Left ventricle myocardium superior (tissue), 1 donor: ENCODE data around the gene LEFTY2. TPM values are rescaled to one million over a fixed set of nuclear protein-coding genes. Genes with fewer than 3 reads are reported as not detected.

Experiments
- ATAC-seq: fragments of 200-7000 bp; cut with Tn5 transposase; one replicate; pipeline ENCODE4 v1.9.1; 2020; ENCODE audit warnings: mild to moderate bottlenecking, moderate library complexity
- DNase-seq: peaks from one replicate; pipeline ENCODE4 v3.0.0-alpha.2; 2020
- intact Hi-C: fragments of 100-400 bp; cut with micrococcal nuclease; formaldehyde crosslinking; loops from one replicate; pipeline ENCODE4 v1.11.0; 2022
- total RNA-seq: library from RNA; stranded (reverse); fragmentation: NEBNext Ultra II Directional; extraction: Animal tissue kit (Norgen Biotek cat#: 25700); gene quantifications from one replicate; pipeline ENCODE4 v1.2.1, GENCODE V29; 2021
- donor health status: DM: no; HTN: yes; CAD: no; lungs with severe emphysema.

Gene LEFTY2
- total RNA-seq, 1 donor from 2014 or later = 0.47 TPM

DNA sequence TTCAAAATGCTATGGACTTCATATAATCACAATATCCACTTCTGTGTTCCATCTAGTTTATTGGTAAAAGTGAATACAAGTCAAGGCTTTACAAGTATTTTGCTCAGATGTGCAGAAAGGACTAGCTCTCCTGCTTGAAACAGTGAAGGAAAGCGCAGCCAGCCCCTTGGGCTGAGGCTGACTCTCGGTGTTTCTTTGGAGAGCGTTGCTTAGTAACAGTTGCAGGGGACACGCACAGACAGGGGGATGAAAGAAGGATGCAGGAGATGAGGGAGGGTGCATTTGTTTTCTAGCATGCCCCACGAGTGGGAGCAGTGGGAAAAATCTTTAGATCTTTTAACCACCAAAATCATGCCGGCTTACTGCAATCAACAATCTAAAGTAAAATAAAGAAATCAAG lies 26.1 kb downstream of the LEFTY2 start:
- ATAC-seq (no peak), DNase-seq (no peak)
- intact Hi-C loops = no loop called here

DNA sequence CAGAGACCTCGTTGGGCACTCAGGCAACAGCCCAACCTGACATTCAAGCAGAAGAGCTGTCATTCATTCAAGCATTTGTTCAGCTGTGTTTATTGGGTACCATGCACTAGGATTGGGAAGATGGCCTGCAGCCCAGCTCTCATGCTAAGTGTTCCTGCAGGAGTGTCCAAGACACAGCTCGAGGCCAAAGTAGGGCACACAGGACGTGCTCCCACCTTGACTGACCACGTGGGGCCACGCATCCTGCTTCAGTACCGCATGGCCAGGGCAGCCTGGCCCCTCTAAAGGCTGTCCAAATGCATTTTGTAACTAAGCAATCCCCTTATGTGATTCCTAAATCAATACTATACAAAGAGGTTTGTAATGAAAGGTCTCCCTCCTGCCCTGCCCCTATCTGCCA lies 26.6 kb downstream of the LEFTY2 start:
- intact Hi-C loops = no loop called here
- no peak for DNase-seq
- no peak for ATAC-seq

DNA sequence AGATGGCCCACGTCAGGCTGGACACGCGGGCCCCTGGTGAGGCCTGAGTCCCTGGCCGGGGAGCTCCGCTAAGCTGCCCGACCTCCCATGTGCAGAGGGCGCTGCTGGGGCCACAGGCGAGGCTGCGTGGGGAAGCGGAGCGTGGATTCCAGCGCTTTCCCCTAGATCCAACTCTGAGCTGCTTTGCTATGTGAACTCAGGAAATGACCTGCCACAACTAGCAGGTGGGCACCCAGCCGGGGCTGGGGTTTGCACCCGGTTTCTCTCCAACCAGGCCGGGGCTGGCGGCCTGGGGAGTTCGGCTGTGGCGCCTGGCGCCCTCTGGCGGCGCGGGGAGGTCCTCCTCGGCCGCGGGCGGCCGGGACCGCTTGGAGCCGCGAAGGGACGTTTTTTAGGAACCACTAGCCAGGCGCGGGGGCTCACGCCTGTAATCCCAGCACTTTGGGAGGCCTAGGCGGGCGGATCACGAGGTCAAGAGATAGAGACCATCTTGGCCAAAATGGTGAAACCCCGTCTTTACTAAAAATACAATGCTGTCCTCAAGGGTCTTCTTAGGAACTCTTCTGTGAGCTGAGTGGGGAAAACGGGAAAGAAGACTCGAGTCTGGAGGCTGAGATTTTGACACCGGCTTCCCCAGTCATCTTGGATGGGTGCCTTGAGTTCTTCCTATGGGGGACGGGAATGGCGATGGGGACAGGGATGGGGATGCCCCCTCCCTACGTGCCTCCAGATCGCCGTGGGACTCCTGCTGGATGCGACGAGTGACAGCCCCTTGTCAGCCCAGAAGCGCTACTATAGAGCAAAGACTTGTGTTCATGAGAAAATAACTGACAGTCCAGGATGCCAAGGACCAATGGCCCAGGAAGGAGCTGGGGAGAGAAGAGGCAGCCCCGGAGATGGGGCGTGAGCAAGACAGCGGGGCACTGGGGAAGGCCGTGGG lies 29.6 kb downstream of the LEFTY2 start:
- ATAC-seq (peak; percentile 92), DNase-seq (peak; percentile 85)
- intact Hi-C loops = no loop called here

DNA sequence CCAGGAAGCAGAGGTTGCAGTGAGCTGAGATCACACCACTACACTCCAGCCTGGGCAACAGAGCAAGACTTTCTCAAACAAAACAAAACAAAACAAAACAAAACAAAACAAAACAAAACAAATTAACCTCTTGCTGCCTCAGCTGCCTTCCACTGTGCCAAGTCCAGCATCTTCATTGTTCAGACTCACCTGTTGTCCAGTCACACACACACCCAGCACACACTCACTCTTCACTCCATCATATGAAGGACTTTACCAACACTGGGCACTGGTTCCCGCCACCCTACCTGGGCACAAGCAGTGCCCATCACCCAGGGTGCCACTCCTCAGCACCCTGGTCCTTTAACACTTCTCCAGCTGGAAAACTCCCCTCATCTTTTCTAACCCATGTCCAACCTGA lies 31.5 kb downstream of the LEFTY2 start:
- ATAC-seq (no peak), DNase-seq (no peak)
- intact Hi-C loops = no loop called here

DNA sequence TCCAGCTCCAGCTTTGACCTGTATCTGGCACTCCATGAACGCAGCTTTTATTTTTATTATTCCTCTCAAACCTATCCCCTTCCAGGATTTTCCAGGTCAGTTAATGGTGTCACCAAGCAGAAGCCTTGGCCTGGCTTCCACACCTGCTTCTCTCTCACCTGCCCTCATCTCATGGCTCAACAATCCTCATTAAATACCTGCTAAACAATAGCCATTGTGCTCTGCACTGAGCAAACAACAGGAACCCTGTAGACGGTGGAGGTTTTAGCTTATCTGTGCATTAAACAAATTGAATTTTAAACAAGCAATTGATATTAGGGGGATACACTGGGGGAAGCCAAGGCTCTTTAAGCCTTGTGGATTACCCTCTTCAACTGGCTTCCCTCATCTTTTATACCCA lies 32.2 kb downstream of the LEFTY2 start:
- intact Hi-C loops = no loop called here
- DNase-seq = no peak
- no peak for ATAC-seq

DNA sequence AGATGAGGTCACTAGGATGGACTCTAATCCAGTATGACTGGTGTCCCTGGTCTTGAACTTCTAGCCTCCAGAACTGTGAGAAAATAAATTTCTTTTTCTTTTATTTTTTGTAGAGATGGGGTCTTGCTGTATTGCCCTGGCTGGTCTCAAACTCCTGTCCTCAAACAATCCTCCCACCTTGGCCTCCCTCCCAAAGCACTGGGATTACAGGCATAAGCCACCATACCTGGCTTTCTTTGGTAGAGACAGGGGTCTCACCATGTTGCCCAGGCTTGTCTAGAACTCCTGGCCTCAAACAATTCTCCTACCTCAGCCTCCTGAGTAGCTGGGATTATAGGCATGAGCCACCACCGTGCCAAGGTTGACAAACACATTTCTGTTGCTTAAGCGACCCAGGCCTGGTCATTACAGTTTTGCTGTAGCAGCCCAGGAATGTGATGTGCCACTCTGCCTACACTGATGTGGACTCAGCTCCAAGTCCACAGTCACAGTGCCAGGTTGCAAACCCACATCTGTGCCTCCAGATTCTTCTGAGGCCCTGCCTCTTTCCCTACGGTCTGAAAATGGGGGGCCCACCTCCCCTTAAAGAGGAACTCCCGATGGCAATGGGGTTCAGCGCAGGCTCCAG lies 32.9 kb downstream of the LEFTY2 start:
- no peak for DNase-seq
- intact Hi-C loops = no loop called here
- no peak for ATAC-seq

DNA sequence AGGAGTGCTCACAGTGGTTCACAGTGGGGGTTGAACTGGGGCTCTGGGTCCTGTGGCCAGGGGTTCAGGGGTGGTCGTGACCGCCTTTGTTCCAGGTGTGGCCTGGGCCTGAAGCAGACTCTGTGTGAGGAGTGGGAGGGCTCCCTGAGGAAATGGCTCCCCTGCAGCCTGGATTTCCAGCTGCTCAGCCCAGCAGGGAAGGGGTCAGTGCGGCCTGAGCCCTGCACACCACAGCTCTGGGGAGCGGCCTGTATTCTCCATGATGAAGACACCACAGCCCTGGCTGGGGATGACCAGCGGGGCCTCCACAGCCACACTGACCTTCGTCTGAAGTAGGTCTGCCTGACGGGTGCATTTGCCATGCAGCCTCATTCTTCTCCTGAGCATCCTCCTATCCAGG lies 33.7 kb downstream of the LEFTY2 start:
- intact Hi-C loops = no loop called here
- ATAC-seq (no peak), DNase-seq (no peak)

DNA sequence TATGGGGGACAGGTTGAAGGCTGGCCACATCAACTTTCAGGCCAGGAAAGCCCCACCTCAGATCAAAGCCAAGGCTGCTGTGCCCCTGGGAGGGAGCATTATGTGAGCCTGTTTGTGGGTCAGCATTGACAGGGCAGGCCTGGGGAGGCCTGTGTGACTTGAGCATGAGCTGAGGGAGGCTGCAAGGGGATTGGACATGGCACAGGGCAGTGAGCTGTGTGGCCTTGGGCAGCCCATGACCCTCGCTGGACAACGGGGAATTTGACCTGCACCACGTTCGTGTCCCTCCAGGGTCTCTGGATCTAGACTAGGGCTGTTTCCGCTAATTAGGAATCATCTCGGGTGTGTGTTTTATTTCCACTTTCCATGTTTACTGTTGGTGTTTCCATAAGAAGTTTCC lies 34.6 kb downstream of the LEFTY2 start:
- intact Hi-C loops = no loop called here
- ATAC-seq (no peak), DNase-seq (no peak)

DNA sequence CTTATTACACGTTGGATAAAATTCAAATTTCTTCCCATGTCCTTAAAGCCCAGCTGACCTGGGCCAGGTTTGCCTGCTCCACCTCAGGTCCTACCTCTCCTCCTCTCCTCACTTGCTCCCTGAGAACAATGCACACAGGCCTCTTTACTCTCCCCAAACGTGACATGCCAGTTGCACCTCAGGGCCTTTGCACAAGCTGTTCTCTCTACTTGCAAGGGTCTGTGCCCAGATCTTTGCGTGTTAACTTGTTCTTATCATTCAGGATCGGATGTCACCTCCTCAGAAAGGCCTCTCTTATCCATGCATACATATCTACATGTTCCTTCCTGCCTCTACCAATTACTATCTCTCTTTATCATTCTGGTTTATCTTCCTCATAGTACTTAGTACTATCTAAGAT lies 37.4 kb downstream of the LEFTY2 start:
- ATAC-seq (no peak), DNase-seq (no peak)
- intact Hi-C loops = no loop called here

DNA sequence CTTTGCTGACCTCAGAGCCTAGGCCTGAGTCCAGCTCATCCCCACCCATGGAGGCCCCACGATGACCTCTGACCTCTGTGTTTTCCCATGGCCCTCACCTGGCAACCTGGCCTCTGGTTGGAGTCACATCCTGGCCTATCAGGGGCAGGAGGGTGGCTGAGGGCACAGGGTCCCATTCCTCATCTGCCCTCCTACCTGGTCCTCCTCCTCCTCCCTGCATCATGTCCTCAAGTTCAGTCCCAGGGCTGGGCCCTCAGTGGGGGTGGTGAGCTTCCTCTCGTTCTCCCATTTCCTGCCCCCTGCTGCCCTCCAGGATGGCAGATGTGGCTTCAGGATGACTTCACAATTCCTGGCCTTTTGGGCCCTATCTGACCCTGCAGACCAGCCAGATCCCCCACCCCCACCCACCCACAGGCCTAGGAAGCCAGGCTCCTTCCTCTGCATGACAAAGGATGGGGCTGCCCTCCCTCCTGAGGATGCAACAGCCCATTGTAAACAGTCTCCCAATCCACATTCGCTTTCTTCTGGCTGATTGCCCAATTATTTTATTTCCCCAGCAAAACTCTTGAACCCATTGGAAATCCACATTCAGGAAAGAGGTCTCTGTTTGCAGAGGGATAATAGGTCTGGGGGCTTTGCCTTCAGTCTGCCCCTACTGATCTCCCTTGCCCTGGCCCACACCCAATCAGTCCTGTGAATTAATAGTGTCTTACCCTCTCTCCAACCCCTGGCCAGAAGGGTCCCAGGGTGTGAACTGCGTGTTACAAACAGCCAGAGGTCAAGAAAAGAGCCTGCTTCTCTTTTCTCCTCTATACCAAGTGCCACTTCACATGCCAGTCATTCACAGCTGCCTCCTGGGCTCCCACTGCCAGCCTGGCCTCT lies 41.7 kb downstream of the LEFTY2 start:
- no peak for DNase-seq
- ATAC-seq = no peak
- intact Hi-C loops = no loop called here

DNA sequence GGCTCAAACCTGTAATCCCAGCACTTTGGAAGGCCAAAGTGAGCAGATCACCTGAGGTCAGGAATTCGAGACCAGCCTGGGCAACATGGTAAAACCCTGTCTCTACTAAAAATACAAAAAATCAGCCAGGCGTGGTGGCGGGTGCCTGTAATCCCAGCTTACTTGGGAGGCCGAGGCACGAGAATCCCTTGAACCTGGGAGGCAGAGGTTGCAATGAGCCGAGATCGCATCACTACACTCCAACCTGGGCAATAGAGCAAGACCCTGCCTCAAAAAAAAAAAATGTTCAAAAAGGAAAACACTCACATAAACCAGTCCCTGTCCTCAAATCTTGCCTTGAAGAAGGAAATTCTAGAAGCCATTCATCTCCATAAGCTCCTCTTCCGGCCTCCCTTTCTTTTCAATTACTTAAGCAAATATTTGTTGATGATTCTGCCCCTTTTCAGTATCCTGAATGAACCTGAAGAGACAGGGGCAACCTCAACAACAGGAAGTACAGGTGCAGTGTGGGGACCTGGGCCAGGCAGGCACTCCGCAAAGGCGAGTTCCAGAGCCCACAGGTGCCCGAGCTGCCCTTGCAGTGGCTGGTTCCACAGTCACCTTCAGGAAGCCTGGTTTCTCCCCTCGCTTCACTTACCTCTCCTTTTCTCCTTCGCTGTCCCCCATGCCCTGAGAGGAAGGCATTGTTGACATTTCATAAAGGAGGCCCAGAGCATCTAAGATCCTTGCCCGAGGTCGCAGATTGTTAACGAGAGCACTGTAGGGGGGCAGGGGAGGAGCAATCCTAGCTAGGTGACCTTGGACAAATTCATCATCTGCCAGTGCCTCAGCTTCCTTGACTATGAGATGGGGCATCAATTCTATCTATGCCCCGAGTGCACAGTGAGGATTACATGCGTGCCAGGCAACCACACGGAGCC lies 43.2 kb downstream of the LEFTY2 start:
- DNase-seq (no peak), ATAC-seq (no peak)
- intact Hi-C loops = no loop called here

DNA sequence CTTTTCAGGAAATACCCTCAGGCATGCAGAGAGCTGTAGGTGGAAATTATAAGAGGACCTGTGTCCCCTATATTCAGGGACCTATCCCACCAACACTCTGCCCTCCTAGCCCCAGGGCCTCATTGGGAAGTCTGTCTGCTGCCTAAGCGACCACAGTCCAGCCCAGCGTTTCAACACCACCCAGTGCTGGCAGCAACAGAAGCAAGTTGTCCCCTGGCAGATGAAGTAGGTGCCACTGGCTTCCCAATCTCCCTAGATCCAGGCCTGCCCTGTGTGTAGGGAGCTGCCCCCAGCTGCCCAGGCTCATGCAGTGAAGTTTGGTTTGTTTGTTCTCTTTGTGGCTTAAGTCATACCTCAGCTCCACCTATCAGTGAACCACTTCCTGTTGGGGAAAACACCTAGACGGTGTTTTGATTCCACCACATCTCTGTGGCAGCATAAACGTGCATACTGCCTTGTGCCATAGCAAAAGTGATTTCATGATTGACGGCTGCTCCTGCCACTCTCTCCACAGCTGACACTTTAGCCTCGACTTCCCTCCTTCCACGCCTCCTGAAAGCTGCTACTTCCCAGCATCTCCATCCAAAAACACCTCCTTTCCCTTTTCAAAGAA lies 44.0 kb downstream of the LEFTY2 start:
- intact Hi-C loops = no loop called here
- ATAC-seq (no peak), DNase-seq (no peak)

DNA sequence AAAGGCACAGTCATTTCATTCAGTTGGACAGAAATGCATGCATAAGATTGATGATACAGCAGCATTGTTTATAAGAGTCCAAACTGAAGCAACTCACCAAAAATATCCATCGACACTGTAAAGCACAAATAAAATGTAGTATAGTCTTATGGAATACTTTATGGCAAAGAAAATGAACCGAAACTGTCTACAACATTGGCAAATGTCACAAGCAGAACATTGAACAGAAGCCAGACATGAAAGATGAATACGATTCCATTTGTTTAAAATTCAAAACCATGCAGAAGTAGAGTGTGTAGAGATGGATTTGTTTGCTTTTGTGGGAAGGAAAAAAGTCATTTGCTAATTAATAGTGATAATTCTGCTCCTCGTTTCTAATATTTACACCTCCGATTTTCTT lies 44.5 kb downstream of the LEFTY2 start:
- DNase-seq (no peak), ATAC-seq (no peak)
- intact Hi-C loops = no loop called here

DNA sequence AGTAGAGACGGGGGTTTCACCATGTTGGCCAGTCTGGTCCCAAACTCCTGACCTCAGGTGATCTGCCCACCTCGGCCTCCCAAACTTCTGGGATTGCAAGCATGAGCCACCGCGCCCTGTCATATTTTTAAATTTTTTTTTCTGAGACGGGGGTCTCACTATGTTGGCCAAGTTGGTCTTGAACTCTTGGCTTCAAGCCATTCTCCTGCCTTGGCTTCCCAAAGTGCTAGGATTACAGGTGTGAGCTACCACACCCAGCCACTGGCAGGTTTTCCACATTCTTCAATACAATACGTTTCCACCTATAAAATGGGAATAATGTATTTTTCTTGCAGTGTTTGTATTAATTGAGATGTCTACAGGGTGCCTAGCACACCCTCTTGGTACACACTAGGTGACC lies 48.7 kb downstream of the LEFTY2 start:
- ATAC-seq (no peak), DNase-seq (no peak)
- intact Hi-C loops = no loop called here

DNA sequence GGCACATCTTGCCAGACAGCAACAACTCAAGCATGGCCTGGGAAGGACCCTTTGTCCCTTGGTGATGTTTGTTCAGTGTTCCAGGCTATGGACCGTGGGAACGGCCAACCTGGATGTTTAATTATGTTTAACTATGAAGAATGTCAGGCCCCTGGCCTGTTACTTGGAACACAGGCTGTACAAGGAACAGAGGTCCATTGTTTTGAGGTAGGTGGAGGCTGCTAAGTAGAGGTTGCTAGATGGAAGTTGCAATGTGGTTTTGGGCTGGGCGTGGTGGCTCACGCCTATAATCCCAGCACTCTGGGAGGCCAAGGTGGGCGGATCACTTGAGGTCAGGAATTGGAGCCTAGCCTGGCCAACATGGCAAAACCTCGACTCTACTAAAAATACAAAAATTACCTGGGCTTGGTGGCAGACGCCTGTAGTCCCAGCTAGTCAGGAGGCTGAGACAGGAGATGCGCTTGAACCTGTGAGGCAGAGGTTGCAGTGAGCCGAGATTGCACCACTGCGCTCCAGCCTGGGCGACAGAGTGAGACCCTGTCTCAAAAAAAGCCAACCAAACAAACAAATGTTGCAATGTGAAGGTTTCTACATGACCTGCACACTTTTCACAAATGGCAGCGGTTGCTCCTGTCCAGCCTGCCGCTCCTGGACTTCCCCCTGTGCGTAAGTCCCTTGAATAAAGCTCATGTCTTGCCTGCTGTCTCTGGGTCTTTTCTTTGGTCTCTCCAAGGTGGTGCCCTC lies 49.6 kb downstream of the LEFTY2 start:
- DNase-seq = no peak
- intact Hi-C loops = no loop called here
- no peak for ATAC-seq

DNA sequence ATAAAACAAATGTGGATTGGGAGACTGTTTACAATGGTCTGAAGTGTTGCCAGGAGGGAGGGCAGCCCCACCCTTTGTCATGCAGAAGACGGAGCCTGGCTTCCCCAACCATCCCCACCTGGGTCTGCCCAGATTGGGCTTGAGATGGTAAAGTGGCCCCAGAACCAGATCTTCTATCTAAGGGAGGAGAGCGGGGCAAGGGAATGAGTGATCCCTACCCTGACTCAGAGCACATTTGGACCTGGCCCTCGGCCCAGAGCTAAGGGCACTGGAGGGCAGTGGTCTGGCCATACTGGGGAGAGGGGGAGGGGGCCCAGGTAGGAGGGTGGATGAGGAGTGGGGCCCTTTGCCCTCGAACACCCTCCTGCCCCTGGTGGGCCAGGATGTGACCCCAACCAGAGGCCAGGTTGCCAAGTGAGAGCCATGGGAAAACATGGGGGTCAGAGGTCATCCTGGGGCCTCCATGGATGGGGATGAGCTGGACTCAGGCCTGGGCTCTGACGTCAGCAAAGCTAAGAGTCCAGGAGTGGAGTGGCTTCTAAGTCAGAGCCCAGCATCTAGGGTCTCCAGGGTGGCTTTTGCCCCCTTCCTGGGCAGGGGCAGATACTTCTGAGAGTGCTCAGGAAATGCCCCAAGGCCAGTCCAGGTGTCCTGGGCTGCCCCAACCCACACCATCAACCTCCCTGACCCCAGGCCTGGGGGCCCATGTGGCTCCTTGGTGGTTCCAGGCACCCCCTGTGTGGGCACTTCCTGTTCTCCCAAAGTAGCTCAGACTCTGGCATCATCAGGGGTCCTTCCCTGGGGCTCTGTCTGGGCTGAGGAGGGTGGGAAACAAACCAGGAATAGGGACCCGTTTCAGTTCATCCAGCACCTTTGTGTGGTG lies 50.4 kb downstream of the LEFTY2 start:
- intact Hi-C loops = no loop called here
- ATAC-seq (peak; percentile 32), DNase-seq (no peak)

DNA sequence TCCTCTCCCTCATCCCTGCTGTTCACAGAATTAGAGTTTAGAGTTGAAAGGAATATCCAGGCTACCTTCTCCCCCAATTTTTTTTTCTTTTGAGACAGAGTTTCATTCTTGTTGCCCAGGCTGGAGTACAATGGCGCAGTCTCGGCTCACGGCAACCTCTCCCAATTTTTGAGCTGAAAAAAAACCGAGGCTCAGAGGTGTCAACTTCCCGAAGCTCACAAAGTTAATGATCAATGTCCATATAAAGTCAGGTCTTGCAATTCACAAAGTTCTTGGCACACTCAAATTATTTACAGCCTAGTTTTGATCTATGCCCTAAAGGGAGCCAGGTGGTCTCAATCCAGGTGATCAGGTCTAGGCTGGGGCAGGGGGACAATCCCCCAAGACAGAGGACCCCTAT lies 51.3 kb downstream of the LEFTY2 start:
- ATAC-seq (no peak), DNase-seq (no peak)
- intact Hi-C loops = no loop called here
